ENCODE results near the gene CACNA1A. TPM values are rescaled to one million over a fixed set of nuclear protein-coding genes. Genes with fewer than 3 reads are reported as not detected.

Gene CACNA1A
- total and polyA plus RNA-seq, 2 of the 4 experiments (the other 2 are of a cell fraction) = 5.9 to 15.0 TPM

DNA sequence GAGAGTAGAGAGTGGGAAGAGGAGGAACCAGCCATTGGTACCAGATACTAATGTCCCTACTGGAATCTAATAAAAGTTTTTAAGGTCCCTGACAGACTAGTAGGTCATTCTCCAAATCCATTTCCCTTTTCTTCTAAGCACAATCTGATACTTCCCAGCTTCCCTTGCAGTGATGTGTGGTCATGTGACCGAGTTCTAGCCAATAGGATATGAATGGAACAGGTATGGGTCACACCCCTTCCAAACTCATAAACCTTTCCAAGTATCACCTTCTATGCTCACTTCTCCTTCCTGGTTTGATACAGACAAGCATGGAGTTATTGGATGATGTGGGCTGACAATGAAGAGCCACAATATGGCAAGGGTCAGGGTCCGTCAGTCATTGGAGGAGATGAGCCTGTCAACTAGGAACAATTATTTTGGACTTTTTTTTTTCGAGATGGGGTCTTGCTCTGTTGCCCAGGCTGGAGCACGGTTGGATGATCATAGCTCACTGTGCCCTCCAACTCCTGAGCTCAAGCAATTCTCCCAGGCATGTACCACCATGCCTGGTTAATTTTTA, 54.8 kb downstream of the CACNA1A start:
- no peak overlapping the region for H4K91ac ChIP-seq (ENCODE audit: insufficient read depth, low read depth, low read length)
- WGBS, 2 experiments (ENCODE audit: extremely low coverage in 2 of 2, insufficient read length in 1 of 2) = 60% methylated on average over 1 of the region's 4 CpGs; no CpG with 5 or more reads in 1 of the 2 experiments
- no peaks in the 10 kb centered on the region; a peak in 1 of 4 replicates for H3K79me1 ChIP-seq (ENCODE audit: low read depth in 1 of 2, low read length in 2 of 2)
- in situ Hi-C loops (cut with MboI; ENCODE audit: low sequenced_read_pairs) = no loop called here
- H4K5ac ChIP-seq (ENCODE audit: low read depth, low read length) = no peak overlapping the region
- H3K4me2 ChIP-seq (ENCODE audit: low read depth, low read length) = no peak overlapping the region
- ChIA-PET CTCF (no interaction called here), POLR2A (ENCODE audit: unreplicated experiment) (no interaction called here)
- no peak overlapping the region for H2BK20ac ChIP-seq (ENCODE audit: low read depth, low read length)
- H2BK15ac ChIP-seq (ENCODE audit: low read depth, low read length) = no peak overlapping the region
- H3K56ac ChIP-seq (ENCODE audit: extremely low read depth, insufficient read depth, low read length) = no peak overlapping the region
- H2AFZ ChIP-seq (replicated peaks; ENCODE audit: low read length, poor library complexity) = no peak overlapping the region
- H3K14ac ChIP-seq (replicated peaks; ENCODE audit: low read depth, low read length) = no peak overlapping the region
- no peak overlapping the region for H3K4me3 ChIP-seq (ENCODE audit: insufficient read depth, low read depth, low read length)
- intact Hi-C loops (cut with micrococcal nuclease) = no loop called here
- no peak overlapping the region for H2BK5ac ChIP-seq (ENCODE audit: low read depth, low read length, poor library complexity, severe bottlenecking)
- dilution Hi-C loops (cut with HindIII; ENCODE audit: low sequenced_read_pairs, unreplicated experiment) = no loop called here
- H4K8ac ChIP-seq (ENCODE audit: low read depth in 2 of 2, low read length in 2 of 2) = no peak overlapping the region
- no peak for ATAC-seq (ENCODE audit: low read depth)
- no TSS peak for BruUV-seq (replicated peaks)
- no peaks in the 10 kb centered on the region for H3K27me3 ChIP-seq (ENCODE audit: control insufficient read depth, insufficient read depth, low read length)
- H3K9me3 ChIP-seq (ENCODE audit: control insufficient read depth, insufficient read depth, low read length) = peaks cover 10% of the 10 kb centered on the region
- TF ChIP-seq FOS (IDR thresholded peaks at IDR 0.05; ENCODE audit: low read depth, low read length) = no peak
- no peak for TF ChIP-seq MXI1 (IDR thresholded peaks at IDR 0.05; ENCODE audit: borderline replicate concordance, low read depth, low read length)
- H3K36me3 ChIP-seq (ENCODE audit: control insufficient read depth, insufficient read depth, low read length) = peaks cover 3% of the 10 kb centered on the region
- H3K9ac ChIP-seq (ENCODE audit: low read depth, low read length) = no peak overlapping the region
- no peak overlapping the region for H3K23ac ChIP-seq (ENCODE audit: low read depth, low read length)
- no peak overlapping the region for H2AK5ac ChIP-seq (ENCODE audit: low read depth, low read length)
- H3K4ac ChIP-seq (ENCODE audit: low read depth, low read length) = no peak overlapping the region
- H4K20me1 ChIP-seq (ENCODE audit: insufficient read depth, low read length) = peaks cover 4% of the 10 kb centered on the region; the same call in 1 of the 2 replicates
- no peaks in the 10 kb centered on the region for H3K9me1 ChIP-seq (ENCODE audit: insufficient read depth, low read length)
- no peak for DNase-seq
- no peak overlapping the region for H3K27ac ChIP-seq (ENCODE audit: insufficient read depth, low read length)
- no peak overlapping the region for H2AK9ac ChIP-seq (replicated peaks; ENCODE audit: low read depth, low read length, poor library complexity)
- no peaks in the 10 kb centered on the region for H3K4me1 ChIP-seq (ENCODE audit: control insufficient read depth, insufficient read depth, low read length)
- H2BK120ac ChIP-seq (ENCODE audit: low read depth, low read length) = no peak overlapping the region
- no peak overlapping the region for H3K18ac ChIP-seq (ENCODE audit: low read depth, low read length)

All from IMR-90 (cell line).